Neural progenitor cell (in vitro differentiated cells): Measurements from ENCODE around the gene MCIDAS. TPM values are rescaled to one million over a fixed set of nuclear protein-coding genes. Genes with fewer than 3 reads are reported as not detected.

ENCODE experiments used
- DNase-seq: peaks from one replicate; pipeline ENCODE4 v3.0.0-alpha.2; 2016; ENCODE audit warnings: low spot score
- H2AFZ ChIP-seq: fragments of 200-600 bp; sonication (generic); replicated peaks from 2 replicates; pipeline ENCODE4 v1.6.1; 2016; ENCODE audit warnings: antibody characterized with exemption
- H3F3A ChIP-seq: fragments of 200-600 bp; sonication (generic); 2 replicates; pipeline ENCODE4 v1.6.1; 2016; ENCODE audit warnings: antibody characterized with exemption, low read depth
- H3K27ac ChIP-seq: fragments of 200-600 bp; sonication (generic); 2 replicates; pipeline ENCODE4 v1.5.1; 2016; ENCODE audit warnings: mild to moderate bottlenecking
- H3K27me3 ChIP-seq: fragments of 200-600 bp; sonication (generic); 2 replicates; pipeline ENCODE4 v1.6.1; 2016; ENCODE audit warnings: mild to moderate bottlenecking, moderate library complexity
- H3K36me3 ChIP-seq: fragments of 200-600 bp; sonication (generic); 2 replicates; pipeline ENCODE4 v1.5.1; 2016
- H3K4me1 ChIP-seq: fragments of 200-600 bp; sonication (generic); 2 replicates; pipeline ENCODE4 v1.6.1; 2016; ENCODE audit warnings: mixed run types
- H3K4me2 ChIP-seq: fragments of 200-600 bp; sonication (generic); 2 replicates; pipeline ENCODE4 v1.6.1; 2016
- H3K4me3 ChIP-seq: fragments of 200-600 bp; sonication (generic); 2 replicates; pipeline ENCODE4 v1.5.1; 2016
- H3K79me2 ChIP-seq: fragments of 200-600 bp; sonication (generic); 2 replicates; pipeline ENCODE4 v1.6.1; 2016; ENCODE audit warnings: low read depth
- H3K9ac ChIP-seq: fragments of 200-600 bp; sonication (generic); 2 replicates; pipeline ENCODE4 v1.6.1; 2016
- H3K9me3 ChIP-seq: fragments of 200-600 bp; sonication (generic); 2 replicates; pipeline ENCODE4 v1.5.1; 2016; ENCODE audit warnings: low read depth
- H4K20me1 ChIP-seq: fragments of 200-600 bp; sonication (generic); 2 replicates; pipeline ENCODE4 v1.6.1; 2016; ENCODE audit warnings: low read depth
- H3K27ac Mint-ChIP-seq: 3 replicates; pipeline ENCODE4 v1.8.0; 2021; ENCODE audit warnings: mixed read lengths
- H3K27me3 Mint-ChIP-seq: 2 replicates; pipeline ENCODE4 v1.8.0; 2022; ENCODE audit warnings: low read depth, mild to moderate bottlenecking, inconsistent platforms, moderate library complexity, mixed read lengths; ENCODE audit not compliant: insufficient read depth
- H3K36me3 Mint-ChIP-seq: 3 replicates; pipeline ENCODE4 v1.8.0; 2021; ENCODE audit warnings: mixed read lengths
- H3K4me1 Mint-ChIP-seq: 3 replicates; pipeline ENCODE4 v1.8.0; 2021; ENCODE audit warnings: mixed read lengths
- H3K4me3 Mint-ChIP-seq: 3 replicates; pipeline ENCODE4 v1.8.0; 2021; ENCODE audit warnings: mild to moderate bottlenecking, moderate library complexity, mixed read lengths
- H3K9me3 Mint-ChIP-seq: 3 replicates; pipeline ENCODE4 v1.8.0; 2020; ENCODE audit warnings: mixed read lengths
- EZH2 ChIP-seq: fragments of 200-600 bp; sonication (generic); IDR thresholded peaks from 2 replicates; pipeline ENCODE4 v1.6.1; 2017; ENCODE audit warnings: antibody characterized with exemption, mild to moderate bottlenecking, moderate library complexity
- EZH2phosphoT487 ChIP-seq: fragments of 200-600 bp; sonication (generic); IDR thresholded peaks from 2 replicates; pipeline ENCODE4 v1.6.1; 2017; ENCODE audit warnings: antibody characterized with exemption
- total RNA-seq: library from RNA; depleted of rRNA; stranded (reverse); fragments of >200 nt; gene quantifications from 2 replicates; pipeline ENCODE4 v1.2.3, GENCODE V29; 2015; ENCODE audit warnings: low replicate concordance
- TF ChIP-seq, protein P1 (sequence below): fragments of 200-600 bp; sonication (generic); IDR thresholded peaks from 2 replicates; pipeline ENCODE4 v1.5.1; 2017; ENCODE audit warnings: antibody characterized with exemption, mild to moderate bottlenecking

The MCIDAS gene
- total RNA-seq, 1 donor from 2014 or later = not detected

DNA sequence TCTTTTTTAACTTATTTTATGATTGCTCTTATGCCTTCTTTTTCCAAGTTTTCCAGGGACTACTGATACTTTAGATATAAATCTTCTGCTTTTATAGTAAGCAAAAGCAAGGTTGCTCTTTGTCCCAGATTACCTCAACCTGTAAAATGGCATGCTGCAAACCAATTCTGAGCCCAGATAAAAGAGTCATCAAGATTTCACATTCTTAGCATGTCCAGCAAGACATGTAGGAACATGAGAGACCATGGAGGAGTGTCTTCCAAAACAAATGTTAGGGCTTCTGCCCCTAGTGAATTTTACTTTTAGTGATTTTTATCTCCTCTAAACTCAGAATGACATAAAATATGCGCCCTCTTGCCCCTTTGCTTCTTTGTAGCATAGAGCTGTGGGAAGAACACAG lies 47.1 kb downstream of the MCIDAS start:
- Mint-ChIP-seq H3K4me3 (no peak overlapping the region), H3K4me1 (peaks cover 5% of the 10 kb centered on the region), H3K36me3 (no peaks in the 10 kb centered on the region), H3K27me3 (peaks cover 37% of the 10 kb centered on the region), H3K9me3 (peaks cover 3% of the 10 kb centered on the region), H3K27ac (no peak overlapping the region)
- DNase-seq = no peak
- peaks cover 8% of the 10 kb centered on the region for H4K20me1 ChIP-seq
- H3K9me3 ChIP-seq = no peaks in the 10 kb centered on the region
- no peak overlapping the region for H3K9ac ChIP-seq
- no peaks in the 10 kb centered on the region for H3K36me3 ChIP-seq
- H3K27ac ChIP-seq = no peak overlapping the region
- no peak overlapping the region for H2AFZ ChIP-seq
- no peak overlapping the region for H3K4me2 ChIP-seq
- no peak overlapping the region for H3K4me3 ChIP-seq
- H3K27me3 ChIP-seq = peaks cover 100% of the 10 kb centered on the region
- no peaks in the 10 kb centered on the region for H3K79me2 ChIP-seq
- H3F3A ChIP-seq = peaks cover 21% of the 10 kb centered on the region
- peaks cover 8% of the 10 kb centered on the region for H3K4me1 ChIP-seq
- TF ChIP-seq EZH2phosphoT487 (no peak), EZH2 (no peak)
- TF ChIP-seq, protein P1, sequence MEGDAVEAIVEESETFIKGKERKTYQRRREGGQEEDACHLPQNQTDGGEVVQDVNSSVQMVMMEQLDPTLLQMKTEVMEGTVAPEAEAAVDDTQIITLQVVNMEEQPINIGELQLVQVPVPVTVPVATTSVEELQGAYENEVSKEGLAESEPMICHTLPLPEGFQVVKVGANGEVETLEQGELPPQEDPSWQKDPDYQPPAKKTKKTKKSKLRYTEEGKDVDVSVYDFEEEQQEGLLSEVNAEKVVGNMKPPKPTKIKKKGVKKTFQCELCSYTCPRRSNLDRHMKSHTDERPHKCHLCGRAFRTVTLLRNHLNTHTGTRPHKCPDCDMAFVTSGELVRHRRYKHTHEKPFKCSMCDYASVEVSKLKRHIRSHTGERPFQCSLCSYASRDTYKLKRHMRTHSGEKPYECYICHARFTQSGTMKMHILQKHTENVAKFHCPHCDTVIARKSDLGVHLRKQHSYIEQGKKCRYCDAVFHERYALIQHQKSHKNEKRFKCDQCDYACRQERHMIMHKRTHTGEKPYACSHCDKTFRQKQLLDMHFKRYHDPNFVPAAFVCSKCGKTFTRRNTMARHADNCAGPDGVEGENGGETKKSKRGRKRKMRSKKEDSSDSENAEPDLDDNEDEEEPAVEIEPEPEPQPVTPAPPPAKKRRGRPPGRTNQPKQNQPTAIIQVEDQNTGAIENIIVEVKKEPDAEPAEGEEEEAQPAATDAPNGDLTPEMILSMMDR = no peak

DNA sequence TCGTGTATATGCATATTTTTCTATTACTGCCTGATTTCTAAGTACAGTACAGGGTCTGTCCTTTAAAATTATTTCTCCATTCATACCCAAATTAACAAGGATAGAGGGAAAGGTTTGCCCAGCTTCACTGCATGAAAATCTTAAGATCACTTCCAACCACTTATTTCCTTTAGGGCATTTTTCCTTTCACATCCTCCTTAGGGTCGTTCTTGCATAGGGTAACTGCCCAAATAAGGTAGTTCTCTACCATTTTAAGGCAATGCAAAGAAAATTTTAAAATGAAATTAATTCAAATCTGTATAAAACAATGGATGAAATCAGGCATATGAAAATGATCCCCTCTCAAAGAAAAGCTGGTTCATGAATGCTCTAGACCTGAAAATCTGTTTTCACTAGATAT lies 50.0 kb downstream of the MCIDAS start:
- no peak overlapping the region for H3K27ac Mint-ChIP-seq
- peaks cover 98% of the 10 kb centered on the region for H3K27me3 ChIP-seq
- no peaks in the 10 kb centered on the region for H3K79me2 ChIP-seq
- no peak overlapping the region for H2AFZ ChIP-seq
- peak overlapping the region; percentile 47 for H3K4me3 ChIP-seq
- no peaks in the 10 kb centered on the region for H3K9me3 ChIP-seq
- H3K4me3 Mint-ChIP-seq = peak overlapping the region; percentile 72
- H4K20me1 ChIP-seq = peaks cover 29% of the 10 kb centered on the region
- TF ChIP-seq EZH2 (no peak), EZH2phosphoT487 (no peak)
- TF ChIP-seq, protein P1 = no peak
- H3K36me3 Mint-ChIP-seq = no peaks in the 10 kb centered on the region
- peaks cover 53% of the 10 kb centered on the region for H3K27me3 Mint-ChIP-seq
- no peak for DNase-seq
- peaks cover 3% of the 10 kb centered on the region for H3K9me3 Mint-ChIP-seq
- no peak overlapping the region for H3K27ac ChIP-seq
- no peak overlapping the region for H3K9ac ChIP-seq
- no peaks in the 10 kb centered on the region for H3K36me3 ChIP-seq
- peak overlapping the region; percentile 77 for H3K4me2 ChIP-seq
- peaks cover 13% of the 10 kb centered on the region for H3K4me1 ChIP-seq
- peaks cover 19% of the 10 kb centered on the region for H3K4me1 Mint-ChIP-seq
- H3F3A ChIP-seq = peaks cover 37% of the 10 kb centered on the region

DNA sequence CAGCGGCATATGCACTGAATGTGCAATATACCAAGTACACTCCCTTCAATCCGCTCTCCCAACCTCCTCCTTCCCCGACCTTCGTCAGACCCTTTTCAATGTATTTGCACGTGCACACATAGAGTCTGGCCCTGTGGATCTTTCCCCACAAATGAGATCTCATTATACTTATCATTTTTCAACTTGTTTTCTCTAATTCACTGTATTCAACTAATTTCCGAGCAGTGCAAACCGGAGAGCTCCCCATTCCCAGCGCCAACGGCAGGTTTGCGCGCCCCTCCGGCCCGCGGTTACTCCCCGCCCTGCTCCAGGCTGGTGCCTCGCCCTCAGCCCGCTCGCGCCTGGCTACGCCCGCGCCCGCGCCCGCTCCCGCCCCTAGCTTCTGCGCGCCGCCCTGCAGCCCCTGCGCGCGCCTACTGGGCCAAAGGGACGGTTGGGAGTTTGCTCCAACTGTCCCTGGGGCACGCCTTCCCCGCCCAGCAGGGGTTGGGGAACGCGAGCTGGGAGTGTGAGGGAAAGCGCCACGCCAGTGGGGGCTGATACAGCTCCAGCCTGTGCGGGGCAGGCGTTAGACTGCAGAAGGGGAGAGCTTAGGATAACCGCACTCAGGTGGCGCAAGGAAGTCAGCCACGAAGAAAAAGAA lies 50.8 kb downstream of the MCIDAS start:
- no peaks in the 10 kb centered on the region for H3K9me3 ChIP-seq
- no peaks in the 10 kb centered on the region for H3K79me2 ChIP-seq
- peak overlapping the region; percentile 72 for H3K4me3 Mint-ChIP-seq
- H4K20me1 ChIP-seq = peaks cover 29% of the 10 kb centered on the region
- H3K27me3 ChIP-seq = peaks cover 98% of the 10 kb centered on the region
- DNase-seq = peak; percentile 94
- H3K27ac ChIP-seq = no peak overlapping the region
- H3K27ac Mint-ChIP-seq = no peak overlapping the region
- H3K4me1 ChIP-seq = peaks cover 13% of the 10 kb centered on the region
- H3K27me3 Mint-ChIP-seq = peaks cover 53% of the 10 kb centered on the region
- peak overlapping the region; percentile 31 for H2AFZ ChIP-seq
- H3K9me3 Mint-ChIP-seq = peaks cover 3% of the 10 kb centered on the region
- peak overlapping the region; percentile 77 for H3K4me2 ChIP-seq
- H3K9ac ChIP-seq = no peak overlapping the region
- no peaks in the 10 kb centered on the region for H3K36me3 ChIP-seq
- peak overlapping the region; percentile 47 for H3K4me3 ChIP-seq
- peaks cover 19% of the 10 kb centered on the region for H3K4me1 Mint-ChIP-seq
- peaks cover 37% of the 10 kb centered on the region for H3F3A ChIP-seq
- TF ChIP-seq EZH2 = peak; percentile 65
- TF ChIP-seq, protein P1 = peak; percentile 31
- TF ChIP-seq EZH2phosphoT487 = no peak
- no peaks in the 10 kb centered on the region for H3K36me3 Mint-ChIP-seq
